GM21576 (cell line): ENCODE results near the gene PBX3.

ENCODE experiments used
- ATAC-seq: cut with Tn5 transposase; IDR thresholded peaks from one replicate; pipeline ENCODE4 v1.9.1; 2021; ENCODE audit warnings: mild to moderate bottlenecking, moderate library complexity; ENCODE audit not compliant: unreplicated experiment

PBX3 gene

GRCh38 chr9:125990186-125990792 is 243.1 kb downstream of the PBX3 start:
- ATAC-seq, result no peak

GRCh38 chr9:125990793-125991220 is 243.6 kb downstream of the PBX3 start:
- no peak for ATAC-seq

- no peak for ATAC-seq
Measured at GRCh38 chr9:125991886-125992529, 244.8 kb downstream of the PBX3 start.

GRCh38 chr9:125992557-125992956 is 245.4 kb downstream of the PBX3 start:
- ATAC-seq, result no peak

GRCh38 chr9:125993466-125993865 is 246.3 kb downstream of the PBX3 start:
- no peak for ATAC-seq

- no peak for ATAC-seq
Measured at GRCh38 chr9:125994066-125994943, 247.1 kb downstream of the PBX3 start.

GRCh38 chr9:125995006-125995405 is 247.8 kb downstream of the PBX3 start:
- no peak for ATAC-seq

GRCh38 chr9:125995706-125996105 is 248.5 kb downstream of the PBX3 start:
- no peak for ATAC-seq

- ATAC-seq, result no peak
Measured at GRCh38 chr9:125996791-125997190, 249.6 kb downstream of the PBX3 start.

GRCh38 chr9:125997196-125997823 is 250.1 kb downstream of the PBX3 start:
- no peak for ATAC-seq

- no peak for ATAC-seq
Measured at GRCh38 chr9:125998837-125999503, 251.8 kb downstream of the PBX3 start.

GRCh38 chr9:125999504-125999881 is 252.3 kb downstream of the PBX3 start:
- ATAC-seq, result no peak

- no peak for ATAC-seq
Measured at GRCh38 chr9:126000256-126000655, 253.1 kb downstream of the PBX3 start.

- ATAC-seq, result no peak
Measured at GRCh38 chr9:126000731-126001580, 253.8 kb downstream of the PBX3 start.

GRCh38 chr9:126001581-126002225 is 254.5 kb downstream of the PBX3 start:
- no peak for ATAC-seq

GRCh38 chr9:126002476-126003350 is 255.5 kb downstream of the PBX3 start:
- no peak for ATAC-seq

GRCh38 chr9:126009047-126009446 is 261.9 kb downstream of the PBX3 start:
- ATAC-seq, result no peak

- ATAC-seq, result no peak
Measured at GRCh38 chr9:126014726-126015125, 267.6 kb downstream of the PBX3 start.
